GM12891 (cell line): ENCODE measurements around the gene CAPZA1.

ENCODE experiments used
- PAX5 ChIP-seq: IDR thresholded peaks from 2 replicates; pipeline ENCODE4 v1.6.1; 2011; ENCODE audit warnings: low read length, moderate library complexity, mild to moderate bottlenecking; ENCODE audit not compliant: insufficient read depth, severe bottlenecking
- POLR2A ChIP-seq: IDR thresholded peaks from 2 replicates; pipeline ENCODE4 v1.6.1; 2011; ENCODE audit warnings: low read depth, low read length, control low read depth
- POLR2AphosphoS5 ChIP-seq: IDR thresholded peaks from 2 replicates; pipeline ENCODE4 v1.6.1; 2011; ENCODE audit warnings: low read depth, low read length, control low read depth
- POU2F2 ChIP-seq: IDR thresholded peaks from 2 replicates; pipeline ENCODE4 v1.6.1; 2011; ENCODE audit warnings: low read depth, mild to moderate bottlenecking, control low read depth, low read length, moderate library complexity
- SPI1 ChIP-seq: IDR thresholded peaks from 2 replicates; pipeline ENCODE4 v1.6.1; 2011; ENCODE audit warnings: low read depth, low read length, control low read depth
- TAF1 ChIP-seq: IDR thresholded peaks from 2 replicates; pipeline ENCODE4 v1.6.1; 2011; ENCODE audit warnings: low read depth, low read length, control low read depth

DNA sequence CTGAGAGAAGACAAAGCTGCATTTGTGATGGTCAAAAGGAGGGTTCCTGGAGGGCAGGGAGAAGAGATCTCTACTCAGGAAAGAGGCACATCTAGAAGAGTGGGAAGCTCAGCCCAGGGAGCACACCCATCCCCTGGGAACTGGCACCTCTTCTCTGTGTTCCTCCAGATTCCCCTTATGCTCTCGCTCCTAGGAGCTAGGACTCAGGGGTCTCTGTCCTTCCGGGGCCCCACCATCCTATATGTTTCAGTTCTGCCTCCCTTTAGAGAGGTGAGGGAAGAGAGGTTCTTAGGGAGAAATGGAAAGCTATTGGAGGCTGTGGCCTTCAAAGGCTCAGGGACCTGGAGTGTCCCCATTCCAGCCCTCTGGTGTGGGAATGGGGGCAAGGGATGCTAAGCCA lies 100.1 kb downstream of the CAPZA1 start:
- TF ChIP-seq POLR2A (no peak), POLR2AphosphoS5 (no peak), TAF1 (no peak), SPI1 (no peak), PAX5 (no peak), POU2F2 (no peak)
